Coronary artery (tissue), 2 donors: ENCODE results near the gene LRRN4CL.
"Not testable (repeated sequence)": the region's sequence is repeated elsewhere in the genome, so short reads cannot be mapped to it uniquely, and the experiment has no call there.

ENCODE experiments used
- DNase-seq: peaks from one replicate; pipeline ENCODE4 v3.0.0-alpha.2; 2017; ENCODE audit warnings: low spot score
- H3K27ac ChIP-seq, 2 donors: fragments of 200-600 bp; sonication (generic); one replicate each; pipeline ENCODE4 v1.5.1; 2016 to 2019
- H3K4me3 ChIP-seq: fragments of 200-600 bp; sonication (generic); 2 replicates; pipeline ENCODE4 v1.5.1; 2016; ENCODE audit warnings: mild to moderate bottlenecking, moderate library complexity
- CTCF ChIP-seq: fragments of 200-600 bp; sonication (generic); IDR thresholded peaks from one replicate; pipeline ENCODE4 v1.5.1; 2019; ENCODE audit warnings: antibody characterized with exemption

Gene LRRN4CL

GRCh38 chr11:62665599-62666258 lies 23.6 kb downstream of the LRRN4CL start:
- DNase-seq: peak; percentile 84

GRCh38 chr11:62665075-62665598 lies 24.2 kb downstream of the LRRN4CL start, which contains the start of the genes C11orf98 and CSKMT:
Gene C11orf98, minus strand, starts transcription at chr11:62665210. Its CDS starts 41 bp downstream, at chr11:62665169.
Gene CSKMT, plus strand, starts transcription at chr11:62665312. Its CDS starts 568 bp downstream, at chr11:62665880.
- DNase-seq: peak; percentile 98
- Histone ChIP-seq H3K27ac (peak within 1 kb of the TSS; percentile 55 to 93), H3K4me3 (peak within 1 kb of the TSS; percentile 86)
- TF ChIP-seq CTCF: no peak

More at GRCh38 chr11:62665599-62666258, 23.6 kb downstream of the LRRN4CL start:
- no peak for TF ChIP-seq CTCF
- H3K27ac ChIP-seq: peak overlapping the region; percentile 55 to 93
- peak overlapping the region; percentile 86 for H3K4me3 ChIP-seq

- no peak for DNase-seq
- no peak for TF ChIP-seq CTCF
- peak overlapping the region; percentile 55 to 93 for H3K27ac ChIP-seq
- H3K4me3 ChIP-seq: peak overlapping the region; percentile 86
Measured at GRCh38 chr11:62664405-62665074, 24.8 kb downstream of the LRRN4CL start.

GRCh38 chr11:62656796-62657429 lies 32.4 kb downstream of the LRRN4CL start:
- TF ChIP-seq CTCF: no peak
- Histone ChIP-seq H3K4me3 (no peak overlapping the region), H3K27ac (no peak overlapping the region)
- DNase-seq: no peak

GRCh38 chr11:62654297-62654696 lies 35.0 kb downstream of the LRRN4CL start:
- no peak for DNase-seq
- Histone ChIP-seq H3K4me3 (no peak overlapping the region), H3K27ac (no peak overlapping the region)
- TF ChIP-seq CTCF: no peak

GRCh38 chr11:62652161-62653006 lies 36.9 kb downstream of the LRRN4CL start:
- DNase-seq: no peak
- TF ChIP-seq CTCF: no peak
- Histone ChIP-seq H3K27ac (peak overlapping the region; percentile 81 to 95), H3K4me3 (peak overlapping the region; percentile 96)

GRCh38 chr11:62650283-62650682 lies 39.0 kb downstream of the LRRN4CL start:
- H3K27ac ChIP-seq, DNase-seq, H3K4me3 ChIP-seq: not testable (repeated sequence)
